Loucy (cell line): ENCODE measurements around the gene ZFYVE26.

Experiments used
- EZH2phosphoT487 ChIP-seq: fragments of 200-600 bp; IDR thresholded peaks from 2 replicates; pipeline ENCODE4 v1.6.1; 2018; ENCODE audit warnings: antibody characterized with exemption, mild to moderate bottlenecking, moderate library complexity, borderline replicate concordance
- TF ChIP-seq, protein P1 (sequence below): fragments of 200-600 bp; sonication (generic); conservative IDR thresholded peaks from 2 replicates; pipeline ENCODE4 v1.5.1; 2014; ENCODE audit warnings: mild to moderate bottlenecking, antibody characterized with exemption, low read length

DNA sequence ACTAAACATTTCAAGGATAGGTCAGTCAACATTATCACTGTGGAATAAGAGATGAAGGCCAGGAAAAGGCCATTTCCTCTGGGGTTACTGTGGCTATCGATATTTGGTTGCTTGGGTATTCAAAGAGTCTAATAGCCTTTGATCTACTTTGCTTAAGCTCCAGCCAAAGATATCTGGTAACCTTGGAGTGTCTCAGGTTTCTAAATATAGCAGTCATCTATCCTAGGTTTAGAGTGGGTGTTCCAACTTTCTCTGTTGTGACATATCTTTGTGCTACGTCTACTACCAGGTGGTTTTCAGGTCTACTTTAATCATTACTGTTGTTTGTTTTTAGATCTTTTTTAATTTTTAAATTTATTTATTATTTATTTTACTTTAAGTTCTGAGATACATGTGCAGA is 72.3 kb downstream of the ZFYVE26 start:
- TF ChIP-seq, protein P1, sequence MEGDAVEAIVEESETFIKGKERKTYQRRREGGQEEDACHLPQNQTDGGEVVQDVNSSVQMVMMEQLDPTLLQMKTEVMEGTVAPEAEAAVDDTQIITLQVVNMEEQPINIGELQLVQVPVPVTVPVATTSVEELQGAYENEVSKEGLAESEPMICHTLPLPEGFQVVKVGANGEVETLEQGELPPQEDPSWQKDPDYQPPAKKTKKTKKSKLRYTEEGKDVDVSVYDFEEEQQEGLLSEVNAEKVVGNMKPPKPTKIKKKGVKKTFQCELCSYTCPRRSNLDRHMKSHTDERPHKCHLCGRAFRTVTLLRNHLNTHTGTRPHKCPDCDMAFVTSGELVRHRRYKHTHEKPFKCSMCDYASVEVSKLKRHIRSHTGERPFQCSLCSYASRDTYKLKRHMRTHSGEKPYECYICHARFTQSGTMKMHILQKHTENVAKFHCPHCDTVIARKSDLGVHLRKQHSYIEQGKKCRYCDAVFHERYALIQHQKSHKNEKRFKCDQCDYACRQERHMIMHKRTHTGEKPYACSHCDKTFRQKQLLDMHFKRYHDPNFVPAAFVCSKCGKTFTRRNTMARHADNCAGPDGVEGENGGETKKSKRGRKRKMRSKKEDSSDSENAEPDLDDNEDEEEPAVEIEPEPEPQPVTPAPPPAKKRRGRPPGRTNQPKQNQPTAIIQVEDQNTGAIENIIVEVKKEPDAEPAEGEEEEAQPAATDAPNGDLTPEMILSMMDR, result no peak
- no peak for TF ChIP-seq EZH2phosphoT487
